ENCODE data around the gene CALML4. TPM values are rescaled to one million over a fixed set of nuclear protein-coding genes. Genes with fewer than 3 reads are reported as not detected.
"Not testable (repeated sequence)": the region's sequence is repeated elsewhere in the genome, so short reads cannot be mapped to it uniquely, and the experiment has no call there.

The CALML4 gene
- total RNA-seq, 2 experiments from 2014 or later, result 6.9 to 7.3 TPM

GRCh38 chr15:68241088-68241935, 36.2 kb upstream of the CALML4 start:
- DNase-seq (no peak), ATAC-seq (no peak)
- no peak overlapping the region for H3K4me3 Mint-ChIP-seq
- H3K9me3 Mint-ChIP-seq, result peaks cover 9% of the 10 kb centered on the region
- ChIA-PET POLR2A (interaction anchor here (1.0 kb wide), 1 partner anchor 80 kb away, joined by 3 read pairs; no protein-coding TSS in a partner anchor), CTCF (interaction anchor here (1.9 kb wide), 1 partner anchor 11 kb away, joined by 7 read pairs; no protein-coding TSS in a partner anchor)
- no peaks in the 10 kb centered on the region for H3K4me1 Mint-ChIP-seq (ENCODE audit: low read depth)
- intact Hi-C loops (cut with micrococcal nuclease), result no loop called here
- peaks cover 2% of the 10 kb centered on the region for H3K27me3 Mint-ChIP-seq
- H3K36me3 Mint-ChIP-seq (ENCODE audit: low read depth), result peaks cover 8% of the 10 kb centered on the region
- H3K27ac Mint-ChIP-seq, result no peak overlapping the region
- TF ChIP-seq CTCF (IDR thresholded peaks at IDR 0.05), result no peak

- no peak for TF ChIP-seq CTCF (IDR thresholded peaks at IDR 0.05)
- Mint-ChIP-seq H3K27ac (no peak overlapping the region), H3K4me3 (no peak overlapping the region), H3K27me3 (peaks cover 2% of the 10 kb centered on the region), H3K36me3 (ENCODE audit: low read depth) (peaks cover 5% of the 10 kb centered on the region), H3K4me1 (ENCODE audit: low read depth) (no peaks in the 10 kb centered on the region), H3K9me3 (peaks cover 3% of the 10 kb centered on the region)
- DNase-seq, result no peak
- ATAC-seq, result no peak
- CTCF ChIA-PET, result interaction anchor here (1.4 kb wide), 1 partner anchor 14 kb away, joined by 5 read pairs; no protein-coding TSS in a partner anchor
- intact Hi-C loops (cut with micrococcal nuclease), result no loop called here
- POLR2A ChIA-PET, result no interaction called here
Observed at GRCh38 chr15:68239025-68239424, 33.9 kb upstream of the CALML4 start.

GRCh38 chr15:68235022-68235421, 29.9 kb upstream of the CALML4 start:
- intact Hi-C loops (cut with micrococcal nuclease), result no loop called here
- no peak for TF ChIP-seq CTCF (IDR thresholded peaks at IDR 0.05)

GRCh38 chr15:68234520-68234919, 29.4 kb upstream of the CALML4 start:
- peaks cover 11% of the 10 kb centered on the region for H3K4me1 Mint-ChIP-seq (ENCODE audit: low read depth)
- ATAC-seq; H3K9me3 Mint-ChIP-seq; POLR2A ChIA-PET; H3K27ac Mint-ChIP-seq; H3K27me3 Mint-ChIP-seq; DNase-seq; H3K36me3 Mint-ChIP-seq (ENCODE audit: low read depth); H3K4me3 Mint-ChIP-seq; intact Hi-C loops (cut with micrococcal nuclease): not testable (repeated sequence)
- CTCF ChIA-PET, result interaction anchor here (1.2 to 3.3 kb wide), 2 partner anchors 18 to 72 kb away, joined by 3 to 14 read pairs; no protein-coding TSS in a partner anchor

More at GRCh38 chr15:68235022-68235421, 29.9 kb upstream of the CALML4 start:
- H3K27me3 Mint-ChIP-seq, result peaks cover 2% of the 10 kb centered on the region
- H3K27ac Mint-ChIP-seq, result no peak overlapping the region
- peaks cover 9% of the 10 kb centered on the region for H3K4me1 Mint-ChIP-seq (ENCODE audit: low read depth)
- CTCF ChIA-PET, result interaction anchor here (1.2 to 3.3 kb wide), 2 partner anchors 18 to 72 kb away, joined by 3 to 14 read pairs; no protein-coding TSS in a partner anchor
- POLR2A ChIA-PET, result no interaction called here
- H3K9me3 Mint-ChIP-seq, result no peaks in the 10 kb centered on the region
- no peak overlapping the region for H3K4me3 Mint-ChIP-seq
- H3K36me3 Mint-ChIP-seq (ENCODE audit: low read depth), result no peaks in the 10 kb centered on the region
- ATAC-seq (no peak), DNase-seq (no peak)

GRCh38 chr15:68234060-68234459, 28.9 kb upstream of the CALML4 start:
- no peaks in the 10 kb centered on the region for H3K36me3 Mint-ChIP-seq (ENCODE audit: low read depth)
- intact Hi-C loops (cut with micrococcal nuclease), result no loop called here
- H3K9me3 Mint-ChIP-seq, result no peaks in the 10 kb centered on the region
- peaks cover 11% of the 10 kb centered on the region for H3K4me1 Mint-ChIP-seq (ENCODE audit: low read depth)
- H3K4me3 Mint-ChIP-seq, result no peak overlapping the region
- H3K27me3 Mint-ChIP-seq, result peaks cover 2% of the 10 kb centered on the region
- CTCF ChIA-PET, result interaction anchor here (1.2 kb wide), 1 partner anchor 72 kb away, joined by 3 read pairs; no protein-coding TSS in a partner anchor
- no peak overlapping the region for H3K27ac Mint-ChIP-seq
- no peak for TF ChIP-seq CTCF (IDR thresholded peaks at IDR 0.05)
- no peak for DNase-seq
- POLR2A ChIA-PET, result no interaction called here
- ATAC-seq, result no peak

Data from activated CD8-positive, alpha-beta T cell treated with anti-CD3 and anti-CD28 coated beads for 36 hours (primary cell).